ENCODE data around the gene CLRN2. TPM values are rescaled to one million over a fixed set of nuclear protein-coding genes. Genes with fewer than 3 reads are reported as not detected.

Gene CLRN2
- total RNA-seq, 1 donor from 2014 or later, result not detected

DNA sequence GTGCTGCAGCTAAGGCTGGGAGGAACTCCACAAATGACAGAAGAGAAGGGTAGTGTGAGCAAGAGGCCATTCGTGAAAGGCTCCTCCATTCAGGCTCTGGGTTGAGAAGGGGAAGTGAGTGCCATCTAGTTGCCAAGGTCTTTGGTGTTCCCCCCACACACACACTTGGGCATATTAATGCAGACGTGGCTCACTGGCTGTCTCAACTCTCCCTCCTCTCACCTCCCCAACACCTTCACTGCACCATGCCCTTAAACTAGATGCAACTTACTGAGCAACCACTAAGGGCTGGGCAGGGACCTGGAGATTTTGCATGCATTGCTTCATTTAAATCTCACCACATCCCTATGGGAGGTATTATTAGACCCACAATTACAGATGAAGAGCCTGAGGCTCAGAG lies 8.7 kb downstream of the CLRN2 start:
- Histone ChIP-seq H3K27me3 (ENCODE audit: low read depth) (peaks cover 38% of the 10 kb centered on the region), H3K36me3 (no peaks in the 10 kb centered on the region), H3K9me3 (replicated peaks) (no peaks in the 10 kb centered on the region), H3K4me1 (no peaks in the 10 kb centered on the region), H3K27ac (replicated peaks) (no peak overlapping the region), H3K4me3 (no peak overlapping the region)
- TF ChIP-seq, protein P1, sequence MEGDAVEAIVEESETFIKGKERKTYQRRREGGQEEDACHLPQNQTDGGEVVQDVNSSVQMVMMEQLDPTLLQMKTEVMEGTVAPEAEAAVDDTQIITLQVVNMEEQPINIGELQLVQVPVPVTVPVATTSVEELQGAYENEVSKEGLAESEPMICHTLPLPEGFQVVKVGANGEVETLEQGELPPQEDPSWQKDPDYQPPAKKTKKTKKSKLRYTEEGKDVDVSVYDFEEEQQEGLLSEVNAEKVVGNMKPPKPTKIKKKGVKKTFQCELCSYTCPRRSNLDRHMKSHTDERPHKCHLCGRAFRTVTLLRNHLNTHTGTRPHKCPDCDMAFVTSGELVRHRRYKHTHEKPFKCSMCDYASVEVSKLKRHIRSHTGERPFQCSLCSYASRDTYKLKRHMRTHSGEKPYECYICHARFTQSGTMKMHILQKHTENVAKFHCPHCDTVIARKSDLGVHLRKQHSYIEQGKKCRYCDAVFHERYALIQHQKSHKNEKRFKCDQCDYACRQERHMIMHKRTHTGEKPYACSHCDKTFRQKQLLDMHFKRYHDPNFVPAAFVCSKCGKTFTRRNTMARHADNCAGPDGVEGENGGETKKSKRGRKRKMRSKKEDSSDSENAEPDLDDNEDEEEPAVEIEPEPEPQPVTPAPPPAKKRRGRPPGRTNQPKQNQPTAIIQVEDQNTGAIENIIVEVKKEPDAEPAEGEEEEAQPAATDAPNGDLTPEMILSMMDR (IDR thresholded peaks at IDR 0.05; ENCODE audit: borderline replicate concordance), result no peak
- DNase-seq, result no peak
- intact Hi-C loops (cut with micrococcal nuclease), result no loop called here

DNA sequence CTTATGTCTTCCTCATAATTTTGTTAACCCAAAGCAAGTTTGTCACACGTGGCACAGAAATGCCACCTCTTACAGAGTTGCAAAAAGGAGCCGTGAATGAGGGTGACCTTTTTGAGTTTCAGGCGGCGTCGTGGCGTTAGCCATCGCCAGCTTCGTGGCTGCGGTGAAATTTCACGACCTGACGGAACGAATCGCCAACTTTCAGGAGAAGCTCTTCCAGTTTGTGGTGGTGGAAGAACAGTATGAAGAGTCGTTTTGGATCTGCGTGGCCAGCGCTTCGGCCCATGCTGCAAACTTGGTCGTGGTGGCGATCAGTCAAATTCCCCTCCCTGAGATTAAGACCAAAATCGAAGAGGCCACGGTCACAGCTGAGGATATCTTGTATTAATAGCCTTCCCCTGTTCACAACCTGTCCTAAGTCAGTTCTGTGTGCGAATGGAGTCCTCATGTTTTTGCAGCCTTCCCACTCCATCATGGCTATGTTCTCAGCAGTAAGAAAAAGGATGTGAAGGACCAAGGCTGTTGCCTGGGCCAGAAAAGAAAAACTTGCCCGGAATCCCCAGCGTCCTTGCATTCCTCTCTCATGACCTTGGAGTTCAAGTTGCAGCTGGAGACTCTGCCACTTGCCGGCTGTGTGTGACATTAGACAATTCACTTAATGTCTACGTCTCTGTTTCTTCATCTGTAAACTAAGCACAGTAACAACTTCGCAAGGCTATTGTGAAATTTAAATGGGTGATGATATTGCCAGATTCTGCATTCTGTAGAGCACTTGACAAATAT lies 11.9 kb downstream of the CLRN2 start:
- TF ChIP-seq, protein P1 (IDR thresholded peaks at IDR 0.05; ENCODE audit: borderline replicate concordance), result no peak
- DNase-seq, result no peak
- Histone ChIP-seq H3K36me3 (no peaks in the 10 kb centered on the region), H3K4me1 (no peaks in the 10 kb centered on the region), H3K27me3 (ENCODE audit: low read depth) (peaks cover 42% of the 10 kb centered on the region), H3K4me3 (no peak overlapping the region), H3K9me3 (replicated peaks) (no peaks in the 10 kb centered on the region), H3K27ac (replicated peaks) (no peak overlapping the region)
- intact Hi-C loops (cut with micrococcal nuclease), result no loop called here

GRCh38 chr4:17528551-17529165 lies 13.7 kb downstream of the CLRN2 start:
- Histone ChIP-seq H3K4me1 (no peaks in the 10 kb centered on the region), H3K9me3 (replicated peaks) (no peaks in the 10 kb centered on the region), H3K36me3 (no peaks in the 10 kb centered on the region), H3K4me3 (no peak overlapping the region), H3K27me3 (ENCODE audit: low read depth) (peaks cover 42% of the 10 kb centered on the region), H3K27ac (replicated peaks) (no peak overlapping the region)
- intact Hi-C loops (cut with micrococcal nuclease), result no loop called here
- DNase-seq, result no peak
- TF ChIP-seq, protein P1 (IDR thresholded peaks at IDR 0.05; ENCODE audit: borderline replicate concordance), result no peak

DNA sequence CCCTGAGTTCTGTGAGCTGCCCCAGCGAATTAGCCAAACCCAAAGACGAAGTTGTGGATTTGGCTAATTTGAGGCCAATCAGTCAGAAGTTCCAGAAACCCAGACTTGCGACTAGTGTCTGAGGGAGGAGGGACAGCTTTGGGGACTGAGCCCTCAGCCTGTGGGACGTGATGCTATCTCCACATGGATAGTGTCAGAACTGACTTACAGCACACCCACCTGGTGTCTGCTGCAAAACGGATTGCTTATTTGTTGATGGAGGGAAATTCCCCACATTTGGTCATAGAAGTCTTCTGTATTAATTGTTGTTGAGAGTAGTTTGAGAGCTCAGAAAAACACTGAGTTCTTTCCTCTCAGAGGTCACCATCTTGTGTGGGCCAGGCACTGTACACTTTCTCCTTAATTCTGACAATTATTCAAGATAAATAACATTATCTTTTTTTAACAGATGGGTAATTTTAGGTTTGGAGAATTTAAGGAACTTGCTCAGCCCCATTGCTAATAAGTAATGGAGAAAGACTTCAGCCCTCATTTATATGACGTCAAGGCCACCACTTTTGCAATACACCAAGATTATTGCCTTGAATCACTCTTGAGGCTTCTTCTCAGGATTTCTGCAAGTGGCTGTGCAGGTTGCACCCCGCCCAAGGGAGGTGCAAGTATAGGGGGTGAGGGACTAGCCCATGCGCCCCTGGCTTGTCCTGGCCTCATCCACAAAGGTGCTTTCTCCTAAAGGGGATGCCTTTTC lies 16.7 kb downstream of the CLRN2 start:
- TF ChIP-seq, protein P1 (IDR thresholded peaks at IDR 0.05; ENCODE audit: borderline replicate concordance), result no peak
- Histone ChIP-seq H3K9me3 (replicated peaks) (no peaks in the 10 kb centered on the region), H3K4me1 (no peaks in the 10 kb centered on the region), H3K27ac (replicated peaks) (no peak overlapping the region), H3K36me3 (no peaks in the 10 kb centered on the region), H3K27me3 (ENCODE audit: low read depth) (peaks cover 31% of the 10 kb centered on the region), H3K4me3 (no peak overlapping the region)
- intact Hi-C loops (cut with micrococcal nuclease), result no loop called here
- no peak for DNase-seq

DNA sequence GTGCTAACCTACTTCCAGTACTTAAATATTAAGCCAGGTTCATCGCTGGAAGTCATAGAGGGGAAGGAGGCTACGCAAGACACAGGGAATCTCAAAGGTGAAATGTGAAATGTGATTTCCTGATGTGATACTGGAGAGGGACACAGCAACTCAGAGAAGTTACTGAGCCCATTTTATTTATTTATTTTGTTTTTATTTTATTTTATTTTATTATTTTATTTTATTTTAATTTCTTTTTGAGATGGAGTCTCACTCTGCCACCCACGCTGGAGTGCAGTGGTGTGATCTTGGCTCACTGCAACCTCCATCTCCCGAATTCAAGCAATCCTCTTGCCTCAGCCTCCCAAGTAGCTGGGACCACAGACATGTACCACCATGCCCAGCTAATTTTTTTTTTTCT lies 19.7 kb downstream of the CLRN2 start:
- H3K36me3 ChIP-seq, result no peaks in the 10 kb centered on the region
- intact Hi-C loops (cut with micrococcal nuclease), result no loop called here
- DNase-seq, result no peak
- H3K4me3 ChIP-seq, result no peak overlapping the region
- H3K4me1 ChIP-seq, result no peaks in the 10 kb centered on the region
- TF ChIP-seq, protein P1 (IDR thresholded peaks at IDR 0.05; ENCODE audit: borderline replicate concordance), result no peak
- H3K9me3 ChIP-seq (replicated peaks), result no peaks in the 10 kb centered on the region
- H3K27me3 ChIP-seq (ENCODE audit: low read depth), result peaks cover 9% of the 10 kb centered on the region
- no peak overlapping the region for H3K27ac ChIP-seq (replicated peaks)
